Small intestine (tissue), 7 donors: ENCODE data around the gene GPR137C. TPM values are rescaled to one million over a fixed set of nuclear protein-coding genes. Genes with fewer than 3 reads are reported as not detected.

Experiments
- DNase-seq, 2 donors: peaks; one replicate each; pipeline versions ENCODE4 v3.0.0 to v3.0.0-alpha.2; 2013
- FAIRE-seq: peaks from 2 replicates; lab custom pipeline; 2012; peaks lifted over from hg19 to GRCh38; lab: Jason Lieb, UNC
- H3K27ac ChIP-seq, 3 donors: one replicate each; pipeline ENCODE4 v1.5.1; 2013; ENCODE audit warnings: low read length in 2 of 3, mild to moderate bottlenecking in 2 of 3, control low read depth in 1 of 3, inconsistent platforms in 1 of 3, low read depth in 1 of 3, moderate library complexity in 1 of 3
- H3K27me3 ChIP-seq, 3 donors: one replicate each; pipeline ENCODE4 v1.6.1; 2013; ENCODE audit warnings: low read length in 3 of 3, inconsistent platforms in 1 of 3; ENCODE audit not compliant: control insufficient read depth in 3 of 3, insufficient read depth in 3 of 3
- H3K36me3 ChIP-seq, 3 donors: one replicate each; pipeline ENCODE4 v1.6.1; 2013; ENCODE audit warnings: low read length in 3 of 3, inconsistent platforms in 1 of 3, low read depth in 1 of 3, mild to moderate bottlenecking in 1 of 3, moderate library complexity in 1 of 3; ENCODE audit not compliant: control insufficient read depth in 3 of 3, insufficient read depth in 2 of 3
- H3K4me1 ChIP-seq, 3 donors: one replicate each; pipeline ENCODE4 v1.6.1; 2013; ENCODE audit warnings: low read length in 2 of 3, inconsistent platforms in 1 of 3, low read depth in 1 of 3, mild to moderate bottlenecking in 1 of 3, moderate library complexity in 1 of 3; ENCODE audit not compliant: control insufficient read depth in 3 of 3, insufficient read depth in 2 of 3
- H3K4me3 ChIP-seq, 3 donors: one replicate each; pipeline ENCODE4 v1.5.1; 2013; ENCODE audit warnings: low read length in 3 of 3, control low read depth in 1 of 3, inconsistent platforms in 1 of 3, low read depth in 1 of 3, mild to moderate bottlenecking in 1 of 3, moderate library complexity in 1 of 3
- H3K9me3 ChIP-seq, 2 donors: one replicate each; pipeline ENCODE4 v1.6.1; 2013; ENCODE audit warnings: low read depth in 1 of 2, low read length in 1 of 2; ENCODE audit not compliant: control insufficient read depth in 2 of 2, insufficient read depth in 1 of 2
- whole genome bisulfite sequencing, 3 donors: extraction: QIAGEN DNeasy Blood & Tissue Kit; methylation state at CpG; one replicate each; pipeline ENCODE4 v1.1.7; 2013; 5-methylcytosine and 5-hydroxymethylcytosine counted together
- polyA plus RNA-seq, 4 donors: library from polyadenylated mRNA; stranded (reverse) in 3 of 4; unstranded in 1 of 4; fragments of 200-250 nt in 3 of 4; fragments of 120-200 nt in 1 of 4; gene quantifications; one replicate each; pipeline versions ENCODE4 v1.2.1 to v1.2.3, GENCODE V29; 2013
- donor health status: healthy with polysubstance abuse.
- donor health status: control.
- donor health status: control.
- donor health status: Bipolar disorder and iron deficiency.
- donor health status: healthy.

Gene GPR137C
- polyA plus RNA-seq, 4 donors, result 0.72 to 2.0 TPM; not detected in 2

- Histone ChIP-seq H3K27me3 (no peaks in the 10 kb centered on the region), H3K4me1 (no peaks in the 10 kb centered on the region), H3K9me3 (no peaks in the 10 kb centered on the region), H3K36me3 (no peaks in the 10 kb centered on the region), H3K27ac (no peak overlapping the region), H3K4me3 (no peak overlapping the region)
- DNase-seq, result no peak
- FAIRE-seq, result no peak
- 93 to 99% (median 95%) methylated on average over 2 of the region's 2 CpGs for WGBS, 3 donors
These were observed 57.6 kb downstream of the GPR137C start for GRCh38 chr14:52610187-52610586.

- Histone ChIP-seq H3K9me3 (no peaks in the 10 kb centered on the region), H3K27me3 (no peaks in the 10 kb centered on the region), H3K4me3 (no peak overlapping the region), H3K36me3 (no peaks in the 10 kb centered on the region), H3K4me1 (no peaks in the 10 kb centered on the region), H3K27ac (no peak overlapping the region)
- FAIRE-seq (no peak), DNase-seq (no peak)
- WGBS, 3 donors, result 78 to 98% (median 91%) methylated on average over 3 of the region's 3 CpGs
These were observed 66.0 kb downstream of the GPR137C start for GRCh38 chr14:52618602-52619001.

DNA sequence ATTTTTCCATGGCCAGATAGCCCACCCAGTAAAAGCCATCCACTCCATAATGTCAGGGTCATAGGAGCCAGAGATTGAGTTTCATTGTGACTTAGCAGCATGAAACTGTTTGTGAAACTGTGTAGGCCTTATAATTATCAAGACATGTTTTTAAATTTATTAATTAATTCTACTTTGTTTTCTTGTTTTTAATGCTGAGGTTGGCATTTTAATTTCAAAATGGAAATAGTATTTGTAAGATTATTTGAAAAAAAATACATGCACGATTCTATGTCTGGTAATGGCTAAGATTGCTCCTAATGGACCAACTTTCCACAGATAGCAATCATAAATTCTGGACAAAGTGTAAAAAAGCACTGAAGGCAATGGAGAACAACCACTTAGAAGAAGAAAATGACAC, 67.1 kb downstream of the GPR137C start:
- Histone ChIP-seq H3K27me3 (no peaks in the 10 kb centered on the region), H3K27ac (no peak overlapping the region), H3K36me3 (no peaks in the 10 kb centered on the region), H3K4me3 (no peak overlapping the region), H3K4me1 (no peaks in the 10 kb centered on the region), H3K9me3 (no peaks in the 10 kb centered on the region)
- WGBS, 3 donors, result 89 to 97% (median 95%) methylated on average over 1 of the region's 1 CpG
- FAIRE-seq, result no peak
- no peak for DNase-seq

DNA sequence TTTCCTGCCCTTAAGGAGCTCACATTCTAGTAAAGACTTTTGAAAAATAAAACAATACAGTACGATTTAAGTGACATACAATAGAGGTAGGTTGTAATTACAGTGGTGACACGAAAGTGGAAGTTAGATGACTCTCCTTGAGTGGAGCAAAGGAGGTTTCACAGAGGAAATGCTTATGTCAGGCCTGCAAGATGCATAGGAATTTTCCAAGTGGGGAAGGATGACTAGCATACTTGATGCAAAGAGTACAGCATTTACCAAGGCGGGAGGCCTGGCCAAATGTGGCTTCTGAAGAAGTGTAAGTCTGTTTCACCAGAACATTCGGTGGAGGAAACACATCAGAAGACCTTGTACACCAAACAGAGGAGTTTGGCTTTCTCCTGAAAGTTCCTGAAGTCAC, 87.5 kb downstream of the GPR137C start:
- H3K4me1 ChIP-seq, result no peaks in the 10 kb centered on the region
- FAIRE-seq, result no peak
- H3K4me3 ChIP-seq, result no peak overlapping the region
- H3K36me3 ChIP-seq, result peaks cover 2 to 7% (median 3%) of the 10 kb centered on the region in 3 donors
- 90 to 95% (median 92%) methylated on average over 4 of the region's 4 CpGs for WGBS, 3 donors
- no peaks in the 10 kb centered on the region for H3K27me3 ChIP-seq
- no peak overlapping the region for H3K27ac ChIP-seq
- no peak for DNase-seq
- H3K9me3 ChIP-seq, result peaks cover 0 to 2% of the 10 kb centered on the region in 2 donors

GRCh38 chr14:52641745-52642144, 89.1 kb downstream of the GPR137C start:
- Histone ChIP-seq H3K4me3 (no peak overlapping the region), H3K4me1 (no peaks in the 10 kb centered on the region), H3K36me3 (peaks cover 3 to 14% (median 6%) of the 10 kb centered on the region in 3 donors), H3K27ac (no peak overlapping the region), H3K27me3 (no peaks in the 10 kb centered on the region), H3K9me3 (peaks cover 0 to 2% of the 10 kb centered on the region in 2 donors)
- WGBS, 3 donors, result 96 to 100% (median 100%) methylated on average over 1 of the region's 1 CpG
- FAIRE-seq, result no peak
- DNase-seq, result no peak

- WGBS, 3 donors, result 95 to 97% (median 95%) methylated on average over 1 of the region's 1 CpG
- peaks cover 0 to 23% (median 11%) of the 10 kb centered on the region in 3 donors for H3K36me3 ChIP-seq
- no peak for FAIRE-seq
These were observed 96.9 kb downstream of the GPR137C start for GRCh38 chr14:52649511-52649910.

GRCh38 chr14:52650774-52651173, 98.1 kb downstream of the GPR137C start:
- no peaks in the 10 kb centered on the region for H3K27me3 ChIP-seq
- H3K9me3 ChIP-seq, result no peaks in the 10 kb centered on the region
- no peak overlapping the region for H3K4me3 ChIP-seq
- H3K36me3 ChIP-seq, result peaks cover 0 to 20% (median 11%) of the 10 kb centered on the region in 3 donors
- H3K4me1 ChIP-seq, result no peaks in the 10 kb centered on the region
- 78 to 87% (median 87%) methylated on average over 6 of the region's 6 CpGs for WGBS, 3 donors
- FAIRE-seq (no peak), DNase-seq (no peak)
- H3K27ac ChIP-seq, result no peak overlapping the region

More at GRCh38 chr14:52649511-52649910, 96.9 kb downstream of the GPR137C start:
- no peak for DNase-seq
- no peaks in the 10 kb centered on the region for H3K4me1 ChIP-seq
- no peak overlapping the region for H3K4me3 ChIP-seq
- H3K27me3 ChIP-seq, result no peaks in the 10 kb centered on the region
- no peak overlapping the region for H3K27ac ChIP-seq
- no peaks in the 10 kb centered on the region for H3K9me3 ChIP-seq

- H3K36me3 ChIP-seq, result peaks cover 2 to 19% (median 4%) of the 10 kb centered on the region in 3 donors
- no peaks in the 10 kb centered on the region for H3K9me3 ChIP-seq
- H3K27me3 ChIP-seq, result no peaks in the 10 kb centered on the region
- no peaks in the 10 kb centered on the region for H3K4me1 ChIP-seq
- no peak overlapping the region for H3K27ac ChIP-seq
- no peak overlapping the region for H3K4me3 ChIP-seq
- no peak for FAIRE-seq
- DNase-seq, result no peak
These were observed 104.3 kb downstream of the GPR137C start for GRCh38 chr14:52656905-52657304.

- no peak overlapping the region for H3K4me3 ChIP-seq
- no peaks in the 10 kb centered on the region for H3K27me3 ChIP-seq
- FAIRE-seq (peak; percentile 15), DNase-seq (no peak)
- no peaks in the 10 kb centered on the region for H3K9me3 ChIP-seq
- H3K4me1 ChIP-seq, result no peaks in the 10 kb centered on the region
- no peak overlapping the region for H3K27ac ChIP-seq
- H3K36me3 ChIP-seq, result peaks cover 2 to 13% (median 5%) of the 10 kb centered on the region in 3 donors
These were observed 107.7 kb downstream of the GPR137C start for GRCh38 chr14:52660325-52660724.
